ENCODE data around the gene ACSL1. TPM values are rescaled to one million over a fixed set of nuclear protein-coding genes. Genes with fewer than 3 reads are reported as not detected.

Gene ACSL1
- total RNA-seq, 4 donors from 2014 or later, result 43.5 to 136 (median 52.0) TPM

GRCh38 chr4:184822356-184822755 is 3.4 kb downstream of the ACSL1 start:
- intact Hi-C loops (cut with DNase I), result loop anchor here (10.0 kb wide), 2 partner anchors 168 to 322 kb away; partner anchors contain the start of gene SLC25A4
- DNase-seq (ENCODE audit: extremely low spot score), result no peak
- no peak overlapping the region for H3K4me3 ChIP-seq
- no peak overlapping the region for H3K27ac ChIP-seq (replicated peaks in 1 of 4)
- no peaks in the 10 kb centered on the region for H3K27me3 ChIP-seq
- peaks cover 35 to 49% (median 47%) of the 10 kb centered on the region in 4 donors for H3K4me1 ChIP-seq
- no peaks in the 10 kb centered on the region for H3K36me3 ChIP-seq
- WGBS, result 99% methylated on average over 9 of the region's 9 CpGs
- H3K9me3 ChIP-seq, result no peaks in the 10 kb centered on the region
- no peak for TF ChIP-seq EP300 (IDR thresholded peaks at IDR 0.05)

GRCh38 chr4:184821242-184821641 is 4.5 kb downstream of the ACSL1 start:
- Histone ChIP-seq H3K27me3 (no peaks in the 10 kb centered on the region), H3K4me1 (peaks cover 25 to 43% (median 41%) of the 10 kb centered on the region in 4 donors), H3K36me3 (no peaks in the 10 kb centered on the region), H3K9me3 (no peaks in the 10 kb centered on the region), H3K27ac (replicated peaks in 1 of 4) (no peak overlapping the region), H3K4me3 (peak overlapping the region in 1 of 4 donors; percentile 9)
- DNase-seq (ENCODE audit: extremely low spot score), result no peak
- 82% methylated on average over 2 of the region's 2 CpGs for WGBS
- TF ChIP-seq CTCF (IDR thresholded peaks at IDR 0.05), result no peak
- no peak for TF ChIP-seq POLR2AphosphoS5 (IDR thresholded peaks at IDR 0.05)
- no peak for TF ChIP-seq POLR2A (IDR thresholded peaks at IDR 0.05; ENCODE audit: low read depth)
- TF ChIP-seq EP300 (IDR thresholded peaks at IDR 0.05), result no peak
- intact Hi-C loops (cut with DNase I), result loop anchor here (10.0 kb wide), 2 partner anchors 166 to 324 kb away; partner anchors contain the start of gene SLC25A4

- Histone ChIP-seq H3K36me3 (no peaks in the 10 kb centered on the region), H3K4me3 (no peak overlapping the region), H3K9me3 (no peaks in the 10 kb centered on the region), H3K27me3 (no peaks in the 10 kb centered on the region), H3K27ac (replicated peaks in 1 of 4) (no peak overlapping the region), H3K4me1 (peaks cover 34 to 51% (median 44%) of the 10 kb centered on the region in 4 donors)
- no peak for TF ChIP-seq POLR2A (IDR thresholded peaks at IDR 0.05; ENCODE audit: low read depth)
- TF ChIP-seq POLR2AphosphoS5 (IDR thresholded peaks at IDR 0.05), result no peak
- TF ChIP-seq EP300 (IDR thresholded peaks at IDR 0.05), result no peak
- TF ChIP-seq CTCF (IDR thresholded peaks at IDR 0.05), result no peak
- intact Hi-C loops (cut with DNase I), result loop anchor here (10.0 kb wide), 2 partner anchors 165 to 325 kb away; partner anchors contain the start of gene SLC25A4
- WGBS, result 80% methylated on average over 4 of the region's 6 CpGs
- DNase-seq (ENCODE audit: extremely low spot score), result no peak
Observed at GRCh38 chr4:184819786-184820185, 6.0 kb downstream of the ACSL1 start.

GRCh38 chr4:184818216-184818564 is 7.6 kb downstream of the ACSL1 start:
- peaks cover 29 to 50% (median 43%) of the 10 kb centered on the region in 4 donors for H3K4me1 ChIP-seq
- H3K4me3 ChIP-seq, result no peak overlapping the region
- no peak overlapping the region for H3K27ac ChIP-seq (replicated peaks in 1 of 4)
- intact Hi-C loops (cut with DNase I), result no loop called here
- 90% methylated on average over 4 of the region's 4 CpGs for WGBS
- TF ChIP-seq CTCF (IDR thresholded peaks at IDR 0.05) (no peak), POLR2AphosphoS5 (IDR thresholded peaks at IDR 0.05) (no peak), EP300 (IDR thresholded peaks at IDR 0.05) (no peak), POLR2A (IDR thresholded peaks at IDR 0.05; ENCODE audit: low read depth) (no peak)
- H3K9me3 ChIP-seq, result no peaks in the 10 kb centered on the region
- DNase-seq (ENCODE audit: extremely low spot score), result no peak
- no peaks in the 10 kb centered on the region for H3K27me3 ChIP-seq
- H3K36me3 ChIP-seq, result no peaks in the 10 kb centered on the region

- Histone ChIP-seq H3K4me3 (no peak overlapping the region), H3K27me3 (no peaks in the 10 kb centered on the region), H3K4me1 (peaks cover 33 to 55% (median 46%) of the 10 kb centered on the region in 4 donors), H3K27ac (replicated peaks in 1 of 4) (no peak overlapping the region), H3K36me3 (no peaks in the 10 kb centered on the region), H3K9me3 (no peaks in the 10 kb centered on the region)
- 91% methylated on average over 8 of the region's 11 CpGs for WGBS
- no peak for DNase-seq (ENCODE audit: extremely low spot score)
- TF ChIP-seq POLR2AphosphoS5 (IDR thresholded peaks at IDR 0.05) (no peak), EP300 (IDR thresholded peaks at IDR 0.05) (no peak), POLR2A (IDR thresholded peaks at IDR 0.05; ENCODE audit: low read depth) (no peak)
- intact Hi-C loops (cut with DNase I), result no loop called here
Observed at GRCh38 chr4:184817494-184818215, 8.1 kb downstream of the ACSL1 start.

Measured in esophagus muscularis mucosa (tissue), 4 donors.